K562 (cell line): ENCODE data around the gene MSRB3. TPM values are rescaled to one million over a fixed set of nuclear protein-coding genes. Genes with fewer than 3 reads are reported as not detected.

ENCODE experiments used
- ATAC-seq: fragments of 200-7000 bp; cut with Tn5 transposase; 3 replicates; pipeline ENCODE4 v1.9.1; 2020; ENCODE audit warnings: moderate library complexity
- BruUV-seq: library from RNA; stranded (reverse); fragments of 400-500 nt; replicated peaks from 2 replicates; lab custom pipeline; 2021; lab: Mats Ljungman, UMichigan
- CTCF ChIA-PET: fragments of 300-600 bp; formaldehyde crosslinking; extraction: SDS; loops from one replicate; lab custom pipeline; 2021; ENCODE audit warnings: low intra/inter-chr PET ratio; lab: Yijun Ruan, JAX
- POLR2A ChIA-PET: fragments of 300-600, 350-650 bp; sonication (Branson Sonifier 250); formaldehyde crosslinking; extraction: SDS; loops from one replicate; lab custom pipeline; 2021; ENCODE audit warnings: antibody characterized with exemption, inconsistent platforms; lab: Yijun Ruan, JAX
- DNase-seq, 4 experiments: peaks; one replicate each; pipeline versions ENCODE4 v3.0.0 to v3.0.0-alpha.2; 2011 to 2018; ENCODE audit warnings: low spot score in 3 of 4, mixed read lengths in 3 of 4; ENCODE audit errors: extremely low read depth in 1 of 4
- FAIRE-seq: peaks from 2 replicates; lab custom pipeline; 2011; peaks lifted over from hg19 to GRCh38; lab: Jason Lieb, UNC
- H2AFZ ChIP-seq: 2 replicates; pipeline ENCODE4 v1.6.0; 2011; ENCODE audit warnings: low read depth, low read length, control low read depth, inconsistent platforms
- H3K27ac ChIP-seq: fragments of 200-600 bp; 3 replicates; pipeline ENCODE4 v1.8.0; 2011; ENCODE audit warnings: low read depth, mild to moderate bottlenecking, control low read depth, inconsistent platforms, low read length, moderate library complexity, mixed read lengths; ENCODE audit errors: extremely low read depth
- H3K27me3 ChIP-seq, 2 experiments: fragments of 300-600 bp in 1 of 2; 2 replicates in 1 of 2; 3 replicates in 1 of 2; pipeline versions ENCODE4 v1.6.0 to v1.8.0; 2011; ENCODE audit warnings: inconsistent platforms in 2 of 2, low read length in 2 of 2, mild to moderate bottlenecking in 1 of 2, mixed read lengths in 1 of 2, moderate library complexity in 1 of 2; ENCODE audit not compliant: control insufficient read depth in 2 of 2, insufficient read depth in 2 of 2
- H3K36me3 ChIP-seq: fragments of 300-600 bp; 3 replicates; pipeline ENCODE4 v1.8.0; 2011; ENCODE audit warnings: mild to moderate bottlenecking, low read length, inconsistent platforms; ENCODE audit not compliant: control insufficient read depth, insufficient read depth
- H3K4me1 ChIP-seq, 2 experiments: fragments of 200-600 bp in 1 of 2; replicated peaks in 1 of 2; 2 replicates in 1 of 2; 3 replicates in 1 of 2; pipeline versions ENCODE4 v1.5.1 to v1.8.0; 2011; ENCODE audit warnings: inconsistent platforms in 2 of 2, low read length in 2 of 2, mild to moderate bottlenecking in 1 of 2, mixed read lengths in 1 of 2, moderate library complexity in 1 of 2; ENCODE audit not compliant: control insufficient read depth in 2 of 2, insufficient read depth in 2 of 2
- H3K4me2 ChIP-seq: 2 replicates; pipeline ENCODE4 v1.6.1; 2011; ENCODE audit warnings: low read length, control low read depth, inconsistent platforms, mixed read lengths; ENCODE audit not compliant: insufficient read depth
- H3K4me3 ChIP-seq: fragments of 200-600 bp; sonication (generic), shearing (Covaris generic); 2 replicates; pipeline ENCODE4 v1.5.1; 2016; ENCODE audit warnings: control low read depth, inconsistent platforms
- H3K79me2 ChIP-seq: fragments of 200-600 bp; 3 replicates; pipeline ENCODE4 v1.8.0; 2011; ENCODE audit warnings: low read length, inconsistent platforms; ENCODE audit not compliant: control insufficient read depth, insufficient read depth
- H3K9ac ChIP-seq, 2 experiments: 2 replicates each; pipeline versions ENCODE4 v1.6.0 to v1.6.1; 2011; ENCODE audit warnings: low read depth in 2 of 2, low read length in 2 of 2, control low read depth in 1 of 2, inconsistent platforms in 1 of 2, mild to moderate bottlenecking in 1 of 2, mixed read lengths in 1 of 2; ENCODE audit not compliant: insufficient read depth in 1 of 2
- H3K9me1 ChIP-seq: one replicate; pipeline ENCODE4 v1.6.0; 2011; ENCODE audit warnings: inconsistent platforms, mild to moderate bottlenecking, low read length, moderate library complexity; ENCODE audit not compliant: control insufficient read depth, insufficient read depth
- H3K9me3 ChIP-seq: replicated peaks from 2 replicates; pipeline ENCODE4 v1.5.1; 2011; ENCODE audit warnings: low read depth, low read length, inconsistent platforms; ENCODE audit not compliant: control insufficient read depth, insufficient read depth
- H4K20me1 ChIP-seq: replicated peaks from 2 replicates; pipeline ENCODE4 v1.6.1; 2011; ENCODE audit warnings: low read length, inconsistent platforms, mixed read lengths; ENCODE audit not compliant: control insufficient read depth, insufficient read depth
- HNRNPLL ChIP-seq: fragments of 200-400 bp; formaldehyde crosslinking; IDR thresholded peaks from 2 replicates; pipeline ENCODE4 v1.6.1; 2017; ENCODE audit warnings: low read length, low read depth, mild to moderate bottlenecking; ENCODE audit not compliant: poor library complexity, severe bottlenecking
- ZNF146 ChIP-seq: IDR thresholded peaks from one replicate; pipeline ENCODE4 v1.6.1; 2018; ENCODE audit warnings: missing compliant biosample characterization; ENCODE audit not compliant: unreplicated experiment
- ZNF41 ChIP-seq: fragments of 250-450 bp; sonication (Bioruptor Pico); conservative IDR thresholded peaks from 2 replicates; pipeline ENCODE4 v1.4.0; 2020; ENCODE audit warnings: mild to moderate bottlenecking
- WGBS: fragments of 100-300 bp; shearing (Covaris generic); methylation state at CpG from one replicate; pipeline ENCODE4 v1.1.6; 2016; ENCODE audit warnings: low coverage, mixed read lengths; ENCODE audit not compliant: insufficient coverage; ENCODE audit errors: missing lambda C conversion rate; 5-methylcytosine and 5-hydroxymethylcytosine counted together
- in situ Hi-C: fragments of 300-500 bp; cut with MboI; formaldehyde crosslinking; loops from 4 replicates; pipeline ENCODE4 v1.15.0; 2018; ENCODE audit warnings: inconsistent platforms, mixed read lengths
- intact Hi-C: fragments of 100-400 bp; cut with micrococcal nuclease; formaldehyde crosslinking; loops from 2 replicates; pipeline ENCODE4 v1.14.2; 2022
- polyA plus RNA-seq, 8 experiments: library from polyadenylated mRNA; depleted of rRNA in 4 of 8; stranded (reverse) in 5 of 8; unstranded in 3 of 8; fragments of >200 nt; fragmentation: Nextera tagmentation in 2 of 8; fragmentation: Illumina TruSeq in 1 of 8; extraction: Ambion mirVana in 2 of 8; extraction: Trizol in 1 of 8; gene quantifications; 2 replicates each; pipeline versions ENCODE4 v1.2.1 to v1.2.3, GENCODE V29; 2011 to 2014; ENCODE audit warnings: inconsistent platforms in 1 of 8, missing spikeins in 1 of 8
- total RNA-seq, 7 experiments: library from RNA; depleted of rRNA in 6 of 7; stranded (reverse); fragments of >200 nt in 6 of 7; fragmentation: Illumina TruSeq in 2 of 7; extraction: Trizol in 2 of 7; gene quantifications; 2 replicates each; pipeline versions ENCODE4 v1.2.1 to v1.2.3, GENCODE V29; 2011 to 2021; ENCODE audit warnings: low replicate concordance in 1 of 7

The MSRB3 gene
- total and polyA plus RNA-seq, 9 of the 15 experiments (the other 6 are each of a cell fraction or from before 2014, with no cell fraction given) = 0.04 TPM; not detected in 8

- TF ChIP-seq ZNF146 (CRISPR knock-in tag) (no peak), ZNF41 (no peak)
Measured at GRCh38 chr12:65510584-65511050, 232.1 kb downstream of the MSRB3 start (continued).

GRCh38 chr12:65511134-65511834 is 232.8 kb downstream of the MSRB3 start:
- intact Hi-C loops = no loop called here
- no peaks in the 10 kb centered on the region for H3K9me3 ChIP-seq
- H3K9ac ChIP-seq = no peak overlapping the region
- no peak for TF ChIP-seq HNRNPLL
- TF ChIP-seq, all 486 proteins: peak for 0
- H2AFZ ChIP-seq = no peak overlapping the region
- H3K4me1 ChIP-seq = no peaks in the 10 kb centered on the region
- H3K27ac ChIP-seq = no peak overlapping the region
- no peaks in the 10 kb centered on the region for H4K20me1 ChIP-seq
- BruUV-seq = no TSS peak
- ATAC-seq (no peak), FAIRE-seq (no peak), DNase-seq (no peak)
- H3K27me3 ChIP-seq = peaks cover 0 to 16% of the 10 kb centered on the region in 2 experiments; a peak in 4 of 5 replicates
- no peaks in the 10 kb centered on the region for H3K79me2 ChIP-seq
- ChIA-PET POLR2A (interaction anchor here (0.7 to 1.2 kb wide), 2 partner anchors 12 to 47 kb away, joined by 5 read pairs; no protein-coding TSS in a partner anchor), CTCF (no interaction called here)
- no peak overlapping the region for H3K4me2 ChIP-seq
- WGBS = 14% methylated on average over 10 of the region's 11 CpGs
- in situ Hi-C loops = no loop called here
- no peaks in the 10 kb centered on the region for H3K9me1 ChIP-seq
- no peak overlapping the region for H3K4me3 ChIP-seq
- H3K36me3 ChIP-seq = no peaks in the 10 kb centered on the region
